Endothelial cell of umbilical vein (primary cell): ENCODE data around the gene TSEN34. TPM values are rescaled to one million over a fixed set of nuclear protein-coding genes. Genes with fewer than 3 reads are reported as not detected.

Source experiments
- BruUV-seq: library from RNA; stranded (reverse); fragments of 400-500 nt; replicated peaks from 2 replicates; lab custom pipeline; 2021; lab: Mats Ljungman, UMichigan
- CTCF ChIA-PET: fragments of 300-600, 350-600 bp; sonication (Branson Sonifier 250); formaldehyde crosslinking; loops from one replicate; lab custom pipeline; 2021; ENCODE audit warnings: antibody characterized with exemption, inconsistent platforms; lab: Charles Lee
- POLR2A ChIA-PET: fragments of 300-600, 350-600 bp; sonication (Branson Sonifier 250); formaldehyde crosslinking; loops from one replicate; lab custom pipeline; 2021; ENCODE audit warnings: antibody characterized with exemption, inconsistent platforms; lab: Charles Lee
- DNase-seq: peaks from one replicate; pipeline ENCODE4 v3.0.0-alpha.2; 2011; ENCODE audit warnings: low read depth, low spot score
- FAIRE-seq: peaks from 2 replicates; lab custom pipeline; 2011; peaks lifted over from hg19 to GRCh38; lab: Jason Lieb, UNC
- H2AFZ ChIP-seq: 2 replicates; pipeline ENCODE4 v1.6.0; 2012; ENCODE audit warnings: low read depth, low read length, control low read depth, inconsistent platforms
- H3K27ac ChIP-seq: 2 replicates; pipeline ENCODE4 v1.5.1; 2011; ENCODE audit warnings: low read depth, mild to moderate bottlenecking, control low read depth, low read length, moderate library complexity; ENCODE audit not compliant: insufficient read depth
- H3K27me3 ChIP-seq, 2 experiments: 2 replicates each; pipeline versions ENCODE4 v1.6.0 to v1.6.1; 2011; ENCODE audit warnings: low read length in 2 of 2, mixed read lengths in 1 of 2; ENCODE audit not compliant: control insufficient read depth in 2 of 2, insufficient read depth in 2 of 2
- H3K36me3 ChIP-seq, 2 experiments: 2 replicates in 1 of 2; 3 replicates in 1 of 2; pipeline ENCODE4 v1.5.1; 2011; ENCODE audit warnings: low read length in 2 of 2, mild to moderate bottlenecking in 1 of 2, moderate library complexity in 1 of 2; ENCODE audit not compliant: control insufficient read depth in 2 of 2, insufficient read depth in 2 of 2; ENCODE audit errors: extremely low read depth in 1 of 2
- H3K4me1 ChIP-seq: 3 replicates; pipeline ENCODE4 v1.5.1; 2011; ENCODE audit warnings: mild to moderate bottlenecking, low read length; ENCODE audit not compliant: control insufficient read depth, insufficient read depth; ENCODE audit errors: extremely low read depth
- H3K4me2 ChIP-seq: 2 replicates; pipeline ENCODE4 v1.6.1; 2011; ENCODE audit warnings: low read length, control low read depth, mixed read lengths; ENCODE audit not compliant: insufficient read depth
- H3K4me3 ChIP-seq, 3 experiments: fragments of 200-600 bp in 1 of 3; sonication (generic), shearing (Covaris generic) in 1 of 3; replicated peaks in 1 of 3; 2 replicates each; pipeline ENCODE4 v1.5.1; 2011 to 2016; ENCODE audit warnings: control low read depth in 3 of 3, low read length in 3 of 3, mild to moderate bottlenecking in 2 of 3, inconsistent platforms in 1 of 3, low read depth in 1 of 3, moderate library complexity in 1 of 3; ENCODE audit not compliant: insufficient read depth in 1 of 3
- H3K79me2 ChIP-seq: 2 replicates; pipeline ENCODE4 v1.6.0; 2012; ENCODE audit warnings: low read length, inconsistent platforms; ENCODE audit not compliant: control insufficient read depth, insufficient read depth
- H3K9ac ChIP-seq: replicated peaks from 2 replicates; pipeline ENCODE3; 2011; ENCODE audit warnings: low read length, control low read depth; ENCODE audit not compliant: insufficient read depth; ENCODE audit errors: extremely low read depth
- H3K9me1 ChIP-seq: replicated peaks from 3 replicates; pipeline ENCODE4 v1.6.0; 2011; ENCODE audit warnings: mild to moderate bottlenecking, low read length; ENCODE audit not compliant: control insufficient read depth, insufficient read depth; ENCODE audit errors: extremely low read depth
- H3K9me3 ChIP-seq: replicated peaks from 2 replicates; pipeline ENCODE4 v1.5.1; 2012; ENCODE audit warnings: low read length, inconsistent platforms; ENCODE audit not compliant: control insufficient read depth, insufficient read depth
- H4K20me1 ChIP-seq: replicated peaks from 2 replicates; pipeline ENCODE3; 2011; ENCODE audit warnings: mild to moderate bottlenecking, low read length; ENCODE audit not compliant: control insufficient read depth, insufficient read depth; ENCODE audit errors: extremely low read depth
- CTCF ChIP-seq, 2 donors: IDR thresholded peaks; 1 replicate in 1 of 2; 2 replicates in 1 of 2; pipeline ENCODE4 v1.5.1; 2011; ENCODE audit warnings: low read length in 2 of 2, mild to moderate bottlenecking in 2 of 2, moderate library complexity in 2 of 2, control low read depth in 1 of 2, inconsistent platforms in 1 of 2, low read depth in 1 of 2; ENCODE audit not compliant: insufficient read depth in 1 of 2; ENCODE audit errors: extremely low read depth in 1 of 2
- EZH2 ChIP-seq: IDR thresholded peaks from 2 replicates; pipeline ENCODE4 v1.6.1; 2012; ENCODE audit warnings: borderline replicate concordance, low read depth, mild to moderate bottlenecking, moderate library complexity, low read length, inconsistent platforms; ENCODE audit not compliant: severe bottlenecking
- FOS ChIP-seq: IDR thresholded peaks from 2 replicates; pipeline ENCODE4 v1.6.1; 2011; ENCODE audit warnings: mild to moderate bottlenecking, low read length, moderate library complexity, borderline replicate concordance; ENCODE audit not compliant: insufficient read depth
- GATA2 ChIP-seq: IDR thresholded peaks from 2 replicates; pipeline ENCODE4 v1.7.0; 2011; ENCODE audit warnings: low read depth, mild to moderate bottlenecking, moderate library complexity, mixed read lengths, low read length; ENCODE audit not compliant: insufficient read length, insufficient read depth
- JUN ChIP-seq: IDR thresholded peaks from 2 replicates; pipeline ENCODE4 v1.6.1; 2011; ENCODE audit warnings: borderline replicate concordance, low read depth; ENCODE audit not compliant: insufficient read length, insufficient read depth
- MAX ChIP-seq: IDR thresholded peaks from 2 replicates; pipeline ENCODE4 v1.6.1; 2011; ENCODE audit not compliant: insufficient read depth, insufficient read length
- MYC ChIP-seq: IDR thresholded peaks from one replicate; pipeline ENCODE4 v1.6.1; 2011; ENCODE audit warnings: mild to moderate bottlenecking, low read depth, low read length
- POLR2A ChIP-seq: IDR thresholded peaks from 2 replicates; pipeline ENCODE4 v1.6.1; 2012; ENCODE audit warnings: low read depth, mild to moderate bottlenecking, control low read depth, low read length
- POLR2AphosphoS5 ChIP-seq: IDR thresholded peaks from 2 replicates; pipeline ENCODE4 v1.6.1; 2012; ENCODE audit warnings: low read depth, mild to moderate bottlenecking, control low read depth, low read length, moderate library complexity; ENCODE audit not compliant: insufficient read depth
- dilution Hi-C: fragments of 300-500 bp; cut with MboI; formaldehyde crosslinking; loops from one replicate; pipeline ENCODE4 v1.15.0; 2019; ENCODE audit warnings: low sequenced_read_pairs; ENCODE audit not compliant: extremely low pct_ligation_motif_present
- intact Hi-C: fragments of 100-400 bp; cut with micrococcal nuclease; formaldehyde crosslinking; loops from one replicate; pipeline ENCODE4 v1.10.0; 2022
- polyA plus RNA-seq, 4 experiments: library from polyadenylated mRNA; depleted of rRNA in 3 of 4; stranded (reverse) in 3 of 4; unstranded in 1 of 4; fragments of >200 nt; gene quantifications; 2 replicates each; pipeline versions ENCODE4 v1.2.1 to v1.2.3, GENCODE V29; 2011 to 2012; ENCODE audit warnings: missing spikeins in 1 of 4
- total RNA-seq: library from RNA; stranded (reverse); gene quantifications from 2 replicates; pipeline ENCODE4 v1.2.3, GENCODE V29; 2021

TSEN34 gene
- total and polyA plus RNA-seq, 2 donors (not counting 3 experiments of a cell fraction or from before 2014, with no cell fraction given): 40.7 to 81.9 TPM

GRCh38 chr19:54178581-54179261 lies 12.4 kb upstream of the TSEN34 start:
- H3K9me1 ChIP-seq: no peaks in the 10 kb centered on the region
- no peaks in the 10 kb centered on the region for H3K27me3 ChIP-seq
- H3K36me3 ChIP-seq: peaks cover 7 to 38% of the 10 kb centered on the region in 2 experiments
- H3K4me3 ChIP-seq: no peak overlapping the region
- H3K4me1 ChIP-seq: no peaks in the 10 kb centered on the region
- BruUV-seq: no TSS peak
- ChIA-PET POLR2A (interaction anchor here (0.8 kb wide), 1 partner anchor 14 kb away, joined by 3 read pairs; no protein-coding TSS in a partner anchor), CTCF (interaction anchor here (1.5 kb wide), 1 partner anchor 10 kb away, joined by 5 read pairs; the partner anchor contains the start of gene MBOAT7)
- H3K9ac ChIP-seq: no peak overlapping the region
- no peak for TF ChIP-seq POLR2AphosphoS5
- TF ChIP-seq GATA2: no peak
- TF ChIP-seq FOS: no peak
- TF ChIP-seq POLR2A: no peak
- TF ChIP-seq MAX: no peak
- TF ChIP-seq CTCF (IDR thresholded peaks at IDR 0.05; ENCODE audit: extremely low read depth in 1 of 2, insufficient read depth in 1 of 2, low read depth in 1 of 2, low read length in 2 of 2): no peak
- TF ChIP-seq MYC: no peak
- no peak for TF ChIP-seq EZH2
- TF ChIP-seq JUN: no peak
- H3K4me2 ChIP-seq: no peak overlapping the region
- no peak overlapping the region for H3K27ac ChIP-seq
- DNase-seq (no peak), FAIRE-seq (no peak)
- no peaks in the 10 kb centered on the region for H4K20me1 ChIP-seq
- dilution Hi-C loops (no loop called here), intact Hi-C loops (no loop called here)
- no peaks in the 10 kb centered on the region for H3K9me3 ChIP-seq
- H2AFZ ChIP-seq: no peak overlapping the region
- no peaks in the 10 kb centered on the region for H3K79me2 ChIP-seq
